Measurements from ENCODE around the gene HIP1.
"Not testable (repeated sequence)": the region's sequence is repeated elsewhere in the genome, so short reads cannot be mapped to it uniquely, and the experiment has no call there.

Gene HIP1

DNA sequence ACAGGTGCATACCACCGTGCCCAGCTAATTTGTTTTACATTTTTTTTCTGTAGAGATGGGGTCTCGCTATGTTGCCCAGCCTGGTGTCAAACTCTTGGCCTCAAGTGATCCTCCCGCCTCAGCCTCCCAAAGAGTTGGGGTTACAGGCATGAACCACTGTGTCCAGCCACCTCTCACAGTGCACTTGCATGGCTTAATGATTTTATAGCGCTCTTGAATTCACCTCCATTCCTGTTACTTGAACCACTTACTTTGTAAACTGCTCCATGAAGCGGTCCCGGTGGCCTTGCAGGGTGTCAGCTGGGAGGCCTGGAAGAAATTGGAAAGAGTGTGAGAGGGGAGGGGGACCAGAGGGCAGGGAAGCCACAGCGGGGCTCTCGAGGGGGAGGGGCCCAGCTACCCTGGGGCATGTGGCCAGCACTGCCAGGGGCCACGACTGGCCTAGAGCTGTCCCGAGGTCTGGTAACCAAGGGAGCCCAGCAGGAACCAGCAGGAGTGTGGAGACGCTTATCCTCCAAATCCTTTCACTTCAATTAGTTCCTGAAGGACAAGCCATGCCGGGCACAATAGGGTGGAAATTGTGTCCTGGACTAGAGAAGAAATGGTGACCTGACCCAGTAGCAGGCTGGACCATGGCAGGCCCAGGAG lies 170.7 kb downstream of the HIP1 start:
- DNase-seq, result no peak

DNA sequence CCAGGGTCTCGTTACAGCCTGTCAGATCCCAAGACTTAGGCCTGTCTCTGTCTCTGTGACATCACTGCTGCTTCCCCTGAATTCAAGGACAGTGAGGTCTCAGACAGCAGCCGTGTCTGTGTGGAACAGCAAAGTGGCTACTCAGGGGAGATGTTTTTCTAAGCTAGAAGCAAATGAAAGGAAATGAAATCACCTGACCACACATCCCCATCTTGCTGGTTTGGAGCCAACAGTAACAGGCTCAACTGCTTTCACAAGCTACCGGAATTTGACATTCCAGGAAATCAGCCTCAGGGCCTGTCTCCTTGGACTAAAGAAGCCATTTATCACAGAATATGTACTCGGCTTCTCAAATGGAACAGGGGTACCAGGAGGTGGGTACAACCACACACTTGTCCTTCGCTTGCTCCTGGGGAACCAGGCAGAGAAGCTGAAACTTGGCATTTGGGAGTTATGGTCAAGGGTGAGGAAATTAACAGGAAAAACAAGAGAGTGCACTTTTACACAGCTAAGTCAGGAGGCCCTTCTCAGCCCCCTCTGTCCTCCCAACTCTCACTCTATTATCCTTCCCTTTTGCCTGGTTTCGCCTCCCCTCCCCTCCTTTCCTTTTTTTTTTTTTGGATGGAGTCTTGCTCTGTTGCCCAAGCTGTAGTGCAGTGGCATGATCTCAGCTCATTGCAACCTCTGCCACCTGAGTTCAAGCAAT lies 173.5 kb downstream of the HIP1 start:
- no peak for DNase-seq

DNA sequence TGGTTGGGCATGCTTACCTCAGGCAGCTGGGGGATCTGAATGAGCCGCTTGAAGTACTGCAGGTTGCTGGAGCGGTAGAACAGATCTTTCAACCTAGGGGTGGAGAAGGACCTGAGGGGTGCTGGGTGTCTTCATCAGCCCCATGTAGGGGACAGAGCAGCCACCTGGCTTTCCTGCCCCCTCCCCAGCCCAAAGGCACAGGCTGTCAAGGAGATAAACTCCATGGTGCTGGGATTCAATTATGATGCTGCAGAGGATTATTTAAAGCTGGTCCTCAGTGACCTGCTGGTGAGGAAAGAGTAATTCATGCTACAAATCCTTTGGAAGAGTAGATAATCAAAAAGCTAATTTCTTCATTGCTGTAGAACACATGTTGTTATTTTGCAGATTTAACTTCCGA lies 175.6 kb downstream of the HIP1 start:
- DNase-seq, result no peak

DNA sequence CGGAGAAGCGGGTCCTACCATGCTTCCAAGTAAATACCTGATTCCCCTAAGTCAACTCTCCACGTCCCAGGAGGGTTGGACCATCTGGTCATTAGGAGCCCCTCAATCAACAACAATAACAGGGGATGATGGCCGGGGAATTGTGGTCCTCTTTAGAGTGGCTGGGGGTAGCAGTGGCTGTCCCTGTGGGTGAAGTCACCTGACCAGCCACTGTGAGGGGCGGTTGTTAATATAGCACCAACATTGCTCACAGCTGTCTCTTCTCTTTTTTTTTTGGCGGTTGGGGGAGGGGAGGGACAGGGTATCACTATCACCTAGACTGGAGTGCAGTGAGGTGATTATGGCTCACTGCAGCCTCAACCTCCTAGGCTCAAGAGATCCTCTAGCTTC lies 178.8 kb downstream of the HIP1 start:
- DNase-seq, result no peak

DNA sequence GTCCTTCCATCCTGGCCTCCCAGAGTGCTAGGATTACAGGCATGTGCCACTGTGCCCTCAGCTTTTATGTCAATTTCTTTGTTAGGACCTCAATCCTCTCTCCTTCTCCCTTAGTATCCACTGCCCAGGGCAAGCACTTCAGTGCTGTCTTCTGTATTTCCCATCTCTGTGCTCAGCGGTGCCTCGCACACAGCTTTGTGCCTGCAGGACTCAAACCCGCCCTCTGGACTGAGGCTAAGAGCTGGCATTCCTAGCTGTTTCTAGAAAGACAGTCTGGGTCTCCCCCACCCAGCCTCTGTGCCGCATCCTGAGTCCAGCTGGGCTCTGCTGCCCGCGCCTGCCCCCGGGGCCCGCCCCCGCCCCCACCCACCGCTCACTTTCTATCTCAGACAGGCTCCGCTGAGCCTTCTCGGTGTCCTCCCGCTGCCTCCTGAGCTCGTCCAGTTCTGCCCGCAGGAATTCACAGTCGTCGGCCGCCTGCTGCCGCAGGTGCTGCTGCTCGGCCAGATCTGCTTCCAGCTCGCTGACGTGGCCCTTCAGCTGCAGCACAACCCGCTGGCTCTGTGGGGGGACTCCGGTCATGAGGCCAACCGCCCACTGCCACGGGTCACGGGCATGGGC lies 179.3 kb downstream of the HIP1 start:
- DNase-seq, result no peak

DNA sequence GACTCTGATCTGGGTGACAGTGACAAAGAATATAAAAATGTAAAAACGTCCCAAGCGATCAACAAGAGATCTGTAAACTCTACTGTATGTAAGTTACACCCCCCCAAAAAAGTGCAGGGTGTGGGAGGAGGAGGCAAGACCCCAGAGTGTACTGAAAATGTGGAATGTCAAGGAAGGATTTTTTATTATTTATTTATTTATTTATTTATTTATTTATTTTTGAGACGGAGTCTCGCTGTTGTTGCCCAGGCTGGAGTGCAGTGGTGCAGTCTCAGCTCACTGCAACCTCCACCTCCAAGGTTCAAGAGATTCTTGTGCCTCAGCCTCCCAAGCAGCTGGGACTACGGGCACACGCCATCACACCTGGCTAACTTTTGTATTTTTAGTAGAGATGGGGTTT lies 181.9 kb downstream of the HIP1 start:
- DNase-seq, result not testable (repeated sequence)

DNA sequence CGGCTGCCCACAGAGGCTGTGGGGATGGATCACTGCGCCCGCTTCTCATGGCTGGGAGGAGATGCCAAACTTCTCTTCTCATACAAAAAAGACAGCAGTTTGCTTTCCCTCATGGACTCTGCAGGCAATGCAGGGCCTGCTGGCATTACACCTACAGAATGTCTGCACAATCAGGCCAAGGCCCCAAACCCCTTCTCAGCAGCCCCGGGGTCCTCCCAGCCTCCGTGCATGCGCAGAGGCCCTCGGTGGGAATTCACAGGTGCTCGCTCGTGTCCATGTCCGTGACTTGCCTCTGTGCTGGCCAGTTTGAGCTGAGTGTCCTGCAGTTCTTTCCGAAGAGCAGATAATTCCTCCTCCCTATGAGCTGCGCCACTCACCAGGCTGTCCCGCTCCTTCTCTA lies 183.0 kb downstream of the HIP1 start:
- no peak for DNase-seq

DNA sequence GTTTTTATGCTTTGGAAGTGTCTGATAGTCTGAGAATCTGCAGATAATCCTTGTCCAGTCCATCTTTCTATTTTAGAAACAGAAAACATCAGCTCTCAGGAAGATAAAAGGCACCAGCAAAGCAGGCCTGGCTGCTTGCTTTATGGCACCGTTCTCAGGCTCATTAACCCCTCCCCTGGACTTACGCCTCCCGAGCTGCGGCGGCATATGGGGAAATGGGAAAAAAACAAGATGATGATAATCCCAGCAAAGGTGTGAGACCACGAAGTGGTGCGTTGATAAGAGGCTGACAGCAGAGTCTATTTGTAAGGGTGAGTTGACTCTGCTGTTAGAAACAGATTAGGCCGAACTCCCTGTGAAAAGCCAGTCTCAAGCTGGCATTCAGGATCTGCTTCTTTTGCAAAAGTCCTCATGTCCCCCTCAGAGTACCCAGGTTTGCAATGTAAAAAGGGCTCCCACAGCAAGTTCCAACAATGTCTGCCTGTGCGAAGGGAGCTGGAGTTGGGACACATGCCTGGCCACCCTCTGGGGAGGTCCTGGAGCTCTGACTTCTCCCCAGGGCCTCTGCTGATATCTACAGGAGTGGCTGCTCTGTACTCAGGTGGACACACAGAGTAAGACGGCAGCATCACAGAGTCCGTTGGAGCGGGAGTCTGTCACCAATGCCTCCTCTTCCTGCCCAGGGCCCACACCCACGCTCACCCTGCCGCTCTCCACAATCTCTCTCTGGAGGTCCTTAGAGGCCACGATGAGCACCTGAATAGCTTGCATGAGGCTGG lies 192.3 kb downstream of the HIP1 start:
- DNase-seq, result no peak

DNA sequence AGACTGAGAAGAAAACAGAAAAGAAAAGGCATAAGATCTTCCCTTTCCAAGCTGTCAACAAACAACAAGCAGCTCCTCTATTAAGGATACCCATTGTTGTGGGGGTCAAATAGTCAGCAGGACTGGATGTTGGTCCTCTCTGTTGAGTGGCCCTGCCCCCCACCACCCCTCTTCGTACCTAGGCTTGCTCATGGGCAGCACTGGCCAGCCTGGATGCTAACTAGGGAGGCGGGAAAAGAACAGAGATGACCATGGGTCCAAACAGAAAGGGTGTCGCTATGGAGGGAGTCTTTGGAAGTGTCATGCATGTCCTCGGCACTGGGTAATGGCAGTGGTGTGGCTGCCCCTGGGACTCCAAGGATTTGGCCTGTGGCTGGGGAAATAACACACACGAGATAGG lies 201.0 kb downstream of the HIP1 start:
- DNase-seq, result no peak

DNA sequence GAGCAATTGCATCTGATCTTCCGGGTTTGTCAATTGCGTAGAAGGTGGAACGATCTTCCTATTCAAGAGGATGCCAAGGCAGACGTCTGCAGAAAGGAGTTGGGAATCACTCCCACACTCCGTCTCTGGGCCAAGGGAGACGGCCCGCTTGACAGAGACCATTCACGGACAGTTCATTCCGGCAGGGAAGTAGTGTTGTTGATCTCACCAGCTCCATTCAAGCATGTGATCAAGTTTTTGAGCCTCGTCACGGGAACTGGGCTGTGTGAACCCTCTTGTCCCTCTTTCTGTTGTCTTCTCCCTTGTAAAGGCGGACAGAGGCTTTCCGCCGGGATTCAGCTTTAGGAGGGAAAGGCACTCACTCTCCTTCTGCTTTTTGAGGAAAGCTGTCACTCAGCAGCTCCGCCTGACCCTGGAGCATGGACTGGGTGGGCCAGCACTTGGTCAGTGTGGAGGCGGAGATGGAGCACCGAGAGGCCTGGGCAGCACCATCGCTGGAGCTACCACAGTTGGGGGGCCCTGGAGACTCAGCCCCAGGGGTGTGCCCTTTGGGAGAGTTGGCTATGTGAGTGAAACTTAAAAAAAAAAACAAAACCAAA lies 201.7 kb downstream of the HIP1 start:
- DNase-seq, result no peak

DNA sequence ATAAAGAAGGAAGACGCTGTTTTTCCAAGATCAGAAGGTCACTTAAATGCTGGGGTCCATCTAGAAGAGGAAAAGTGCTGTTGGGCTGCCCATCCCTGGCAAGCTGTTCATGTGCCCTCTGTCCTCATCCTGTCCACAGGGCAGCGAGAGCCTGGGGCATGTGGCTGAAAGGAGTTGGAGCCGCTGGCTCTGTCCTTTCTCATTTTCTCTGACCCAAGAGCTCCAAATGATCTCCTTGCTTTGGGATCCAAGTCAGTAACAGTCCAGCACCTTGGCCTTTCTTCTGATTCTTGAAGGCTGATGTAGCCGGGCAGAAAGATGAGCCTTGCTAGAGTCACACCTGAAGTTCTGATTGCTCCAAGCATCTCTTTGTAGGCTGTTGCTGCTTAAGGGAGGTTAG lies 202.2 kb downstream of the HIP1 start:
- no peak for DNase-seq

DNA sequence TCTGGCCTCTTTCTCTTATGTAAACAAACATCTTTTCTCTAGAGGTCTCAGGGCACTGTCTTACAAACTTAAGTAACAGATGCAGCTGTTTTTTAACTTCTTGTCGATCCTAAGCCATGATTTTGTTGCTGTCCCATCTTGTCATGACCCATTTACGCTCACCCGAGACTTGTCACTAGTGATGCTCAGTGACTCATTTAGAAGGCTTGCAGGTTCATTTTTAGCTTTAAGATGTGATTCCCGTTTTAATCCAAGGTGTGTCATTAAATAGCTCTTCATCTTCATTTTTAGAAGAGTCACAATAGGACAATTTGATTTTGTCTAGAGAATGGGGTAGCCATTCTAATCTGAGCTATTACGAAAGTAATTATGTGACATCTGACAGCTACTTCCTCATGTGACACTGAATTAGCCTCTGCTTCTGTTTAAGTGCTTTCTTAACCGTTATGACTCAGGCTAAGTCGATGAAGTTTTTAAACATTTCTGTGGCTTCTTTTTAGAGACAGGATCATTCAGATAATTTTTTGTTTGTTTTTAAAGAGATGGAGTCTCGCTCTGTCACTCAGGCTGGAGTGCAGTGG lies 203.9 kb downstream of the HIP1 start:
- DNase-seq, result no peak

DNA sequence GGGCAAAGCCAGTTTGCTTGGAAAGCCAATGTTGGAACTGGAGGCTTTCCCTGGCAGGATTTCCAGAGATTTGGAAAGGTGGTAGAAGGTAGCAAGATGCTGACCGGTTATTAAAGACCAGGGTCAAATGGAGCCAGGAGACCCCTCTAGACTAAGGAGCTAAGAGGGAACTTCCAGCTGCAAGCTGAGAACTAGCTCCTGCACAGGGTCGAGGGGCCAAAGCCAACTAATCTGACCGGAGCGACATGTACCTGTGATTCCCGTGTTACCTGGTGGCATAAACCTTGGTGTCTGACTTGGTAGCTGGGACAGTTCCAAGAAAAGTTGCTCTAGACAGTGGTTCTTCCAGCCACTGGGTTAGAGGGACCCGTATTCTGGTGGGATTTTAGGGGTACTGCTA lies 204.8 kb downstream of the HIP1 start:
- DNase-seq, result no peak

DNA sequence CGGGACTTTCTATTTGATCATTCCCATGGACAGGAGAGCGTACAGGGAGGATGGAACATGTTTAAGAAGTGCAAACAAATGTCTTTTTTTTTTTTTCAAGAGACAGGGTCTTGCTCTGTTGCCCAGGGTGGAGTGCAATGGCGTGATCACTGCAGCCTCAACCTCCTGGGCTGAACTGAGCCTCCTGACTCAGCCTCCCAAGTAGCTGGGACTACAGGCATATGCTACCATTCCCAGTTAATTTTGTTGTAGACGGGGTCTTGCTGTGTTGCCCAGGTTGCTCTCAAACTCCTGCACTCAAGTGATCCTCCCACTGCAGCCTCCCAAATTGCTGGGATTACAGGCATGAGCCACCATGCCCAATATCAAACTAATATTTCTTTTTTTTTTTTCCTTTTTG lies 206.1 kb downstream of the HIP1 start:
- no peak for DNase-seq

DNA sequence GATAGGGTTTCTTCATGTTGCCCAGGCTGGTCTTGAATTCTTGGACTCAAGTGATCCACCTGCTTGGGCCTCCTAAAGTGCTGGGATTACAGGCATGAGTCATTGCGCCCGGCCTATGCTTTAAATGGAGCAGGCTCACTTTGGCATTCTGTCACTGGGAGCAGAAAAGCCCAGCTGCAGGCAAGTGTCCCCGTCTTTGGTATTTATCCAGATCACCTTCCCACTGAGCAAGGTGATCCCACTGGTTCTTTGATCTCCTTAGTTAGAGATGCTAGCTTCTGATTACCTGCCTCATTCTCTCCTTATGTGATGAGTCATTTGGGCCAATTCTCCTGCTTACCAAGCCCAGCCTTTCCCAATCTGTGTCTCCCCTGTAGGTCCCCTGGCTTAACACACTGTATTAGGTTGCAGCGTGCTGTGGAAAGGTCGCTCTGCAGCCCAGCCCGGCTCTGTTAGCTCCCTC lies 207.4 kb downstream of the HIP1 start:
- no peak for DNase-seq

DNA sequence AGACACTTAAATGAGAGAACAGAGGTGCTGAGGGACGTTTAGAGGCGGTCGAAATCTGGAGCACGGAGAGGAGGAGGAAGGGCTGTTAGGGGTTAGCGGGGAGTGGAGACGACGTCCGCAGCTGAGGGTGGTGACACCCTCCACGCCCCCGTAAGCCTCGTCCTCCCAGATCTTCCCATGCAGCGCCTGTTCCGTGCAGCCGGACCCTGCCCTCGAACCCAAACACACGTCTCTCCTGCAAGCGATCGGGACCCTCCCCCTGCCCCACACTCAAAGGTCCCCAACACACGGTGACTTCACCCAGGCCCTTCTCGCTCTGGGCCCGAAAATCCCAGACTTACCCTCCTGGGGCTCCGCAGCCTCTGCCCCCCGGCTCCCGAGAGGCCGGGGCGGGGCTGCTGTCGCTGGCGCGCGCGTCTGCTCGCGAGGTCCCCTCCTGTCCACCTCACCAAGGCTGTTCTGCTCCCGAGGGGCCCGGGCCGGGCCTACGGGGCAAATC lies 211.5 kb downstream of the HIP1 start:
- DNase-seq, result not testable (repeated sequence)

DNA sequence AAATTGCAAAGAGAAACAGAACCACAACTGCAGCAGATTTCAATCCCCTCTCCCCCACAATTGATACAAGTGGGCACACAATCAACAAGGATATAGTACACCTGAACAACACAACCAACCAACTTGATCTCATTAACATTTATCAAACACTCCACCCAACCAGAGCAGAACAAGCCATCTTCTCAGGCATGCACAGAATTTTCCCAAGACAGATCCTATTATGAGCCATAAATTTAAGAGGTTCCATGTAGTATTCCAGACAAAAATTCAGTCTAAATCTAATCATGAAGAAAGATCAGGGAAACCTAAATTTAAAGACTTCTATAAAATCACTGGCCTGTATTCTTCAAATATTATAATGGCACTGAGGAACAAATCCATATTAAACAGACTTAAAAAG lies 217.0 kb downstream of the HIP1 start:
- DNase-seq, result not testable (repeated sequence)

DNA sequence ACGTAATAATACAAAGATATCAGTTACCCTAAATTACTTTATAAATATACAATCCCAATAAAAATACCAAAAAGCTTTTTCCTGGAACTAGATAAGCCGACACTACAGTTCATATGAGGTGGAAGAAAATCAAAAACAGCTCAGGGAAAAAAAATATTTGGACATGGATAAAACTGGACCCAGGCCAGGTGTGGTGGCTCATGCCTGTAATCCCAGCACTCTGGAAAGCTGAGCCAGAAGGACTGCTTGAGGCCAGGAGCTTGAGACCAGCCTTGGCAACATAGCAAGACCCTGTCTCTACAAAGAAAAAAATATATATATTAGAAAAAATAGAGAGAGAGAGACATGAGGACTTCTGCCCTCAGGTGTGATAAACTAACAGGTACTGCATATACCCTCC lies 219.9 kb downstream of the HIP1 start:
- DNase-seq, result not testable (repeated sequence)

DNA sequence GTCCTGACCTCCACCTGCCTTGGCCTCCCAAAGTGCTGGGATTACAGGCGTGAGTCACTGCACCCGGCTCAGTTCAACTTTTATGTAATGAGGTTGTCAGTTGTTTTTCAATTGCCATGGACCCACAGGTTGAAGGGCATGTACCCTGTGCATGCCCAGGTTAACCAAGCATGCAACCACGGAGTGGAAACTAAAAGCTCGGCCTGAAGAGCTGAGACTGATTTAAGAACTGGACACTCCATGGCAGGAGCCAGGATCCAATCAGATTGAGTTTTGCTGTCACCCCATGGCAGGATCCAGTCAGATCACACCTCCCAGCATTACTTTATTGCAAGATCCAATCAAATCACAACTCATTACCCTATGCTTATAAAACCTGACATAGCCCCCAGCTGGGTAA lies 229.7 kb downstream of the HIP1 start:
- DNase-seq, result not testable (repeated sequence)

DNA sequence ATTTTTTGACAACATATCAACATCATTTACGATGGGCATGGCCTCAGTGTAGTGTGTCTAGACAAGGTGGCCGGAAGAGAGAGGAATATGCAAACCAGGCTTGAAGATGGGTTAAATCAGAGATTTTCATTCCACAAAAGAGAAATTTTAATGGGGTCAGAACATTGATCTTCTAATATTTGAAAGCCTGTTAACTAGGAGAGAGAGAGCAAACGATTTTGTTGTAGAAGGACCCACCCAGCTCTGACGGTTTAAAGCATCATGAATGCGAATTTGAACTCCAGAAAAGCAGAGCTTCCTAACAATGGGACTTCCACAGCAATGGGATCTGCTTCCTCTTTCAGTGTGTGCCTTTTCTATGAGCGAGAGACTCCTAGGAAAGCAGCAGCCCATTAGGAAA lies 246.7 kb downstream of the HIP1 start, which contains the start of gene SPDYE5:
TSS of gene SPDYE5 (plus strand) at position 301 of the 400 bp plus-strand sequence. CDS start 1,728 bp downstream, outside the sequence.
- not testable (repeated sequence) for DNase-seq

DNA sequence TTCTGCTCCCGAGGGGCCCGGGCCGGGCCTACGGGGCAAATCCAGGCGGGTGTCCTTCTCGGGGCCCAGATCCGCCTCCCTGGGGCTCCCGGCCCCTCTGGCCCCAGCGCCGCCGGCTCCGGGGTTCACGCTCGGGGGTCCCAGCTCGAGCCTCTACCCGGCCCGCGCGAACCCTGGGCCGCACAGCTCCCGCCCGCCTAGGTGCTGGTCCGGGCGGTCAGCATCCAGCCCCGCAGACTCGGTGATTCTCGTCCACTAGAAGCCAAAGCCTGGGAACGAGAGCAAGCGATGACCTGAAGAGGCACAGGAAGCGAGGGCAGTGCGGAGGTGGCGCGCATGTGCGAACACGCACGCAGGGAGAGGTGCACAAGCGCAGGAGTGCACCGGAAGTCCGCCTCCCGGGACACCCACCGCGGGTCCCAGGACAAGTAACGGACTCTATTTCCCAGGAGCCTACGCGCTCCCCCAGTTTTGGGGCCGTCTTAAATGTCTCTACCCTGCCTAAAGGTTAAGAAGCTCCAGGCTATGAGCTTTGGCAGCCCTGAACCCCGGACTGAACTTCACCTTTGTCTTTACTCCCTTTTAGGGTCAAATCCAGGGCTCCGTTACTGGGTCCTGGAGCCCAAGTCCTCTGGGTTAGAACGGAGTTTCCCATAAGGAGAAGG lies 252.6 kb downstream of the HIP1 start, which contains the start of gene POM121C:
TSS of gene POM121C (minus strand) at position 321 of the 665 bp plus-strand sequence. CDS start 44,803 bp downstream, outside the sequence.
- peak; percentile 81 for DNase-seq

All from activated effector memory CD4-positive, alpha-beta T cell treated with Interleukin-2 at 50 U/mL for 16 hours (primary cell).